Measurements from ENCODE around the gene PAMR1. TPM values are rescaled to one million over a fixed set of nuclear protein-coding genes. Genes with fewer than 3 reads are reported as not detected.
A peak's percentile ranks its signal among the peaks of the same experiment; 100 is the strongest.

PAMR1 gene
- total RNA-seq, 1 experiment from 2014 or later, result not detected

DNA sequence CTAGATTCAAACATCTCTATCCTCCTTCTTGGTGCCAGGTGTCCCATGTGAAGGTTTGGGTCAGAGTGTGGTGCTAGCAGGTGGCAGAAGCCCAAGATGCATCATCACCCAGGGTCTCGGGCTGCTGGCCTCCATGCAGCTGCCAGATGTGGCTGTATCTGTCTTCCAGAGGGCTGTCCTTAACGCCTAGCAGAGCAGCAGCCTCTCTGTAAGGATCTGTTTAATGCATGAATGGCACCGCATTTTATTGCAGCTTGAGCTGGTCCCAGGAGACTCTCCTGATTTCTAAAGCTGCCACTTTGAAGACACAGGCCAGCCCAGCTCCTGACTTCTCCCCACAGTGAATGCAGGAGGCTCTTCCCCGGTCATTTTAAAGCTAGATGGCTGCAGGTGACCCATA is 132.3 kb downstream of the PAMR1 start:
- DNase-seq (ENCODE audit: low read depth, low spot score), result no peak
- in situ Hi-C loops (cut with HindIII; ENCODE audit: low pct_unique_long_range_greater_than_20kb, low sequenced_read_pairs), result loop anchor here (25.0 kb wide), 1 partner anchor 406 kb away; no protein-coding TSS in a partner anchor

DNA sequence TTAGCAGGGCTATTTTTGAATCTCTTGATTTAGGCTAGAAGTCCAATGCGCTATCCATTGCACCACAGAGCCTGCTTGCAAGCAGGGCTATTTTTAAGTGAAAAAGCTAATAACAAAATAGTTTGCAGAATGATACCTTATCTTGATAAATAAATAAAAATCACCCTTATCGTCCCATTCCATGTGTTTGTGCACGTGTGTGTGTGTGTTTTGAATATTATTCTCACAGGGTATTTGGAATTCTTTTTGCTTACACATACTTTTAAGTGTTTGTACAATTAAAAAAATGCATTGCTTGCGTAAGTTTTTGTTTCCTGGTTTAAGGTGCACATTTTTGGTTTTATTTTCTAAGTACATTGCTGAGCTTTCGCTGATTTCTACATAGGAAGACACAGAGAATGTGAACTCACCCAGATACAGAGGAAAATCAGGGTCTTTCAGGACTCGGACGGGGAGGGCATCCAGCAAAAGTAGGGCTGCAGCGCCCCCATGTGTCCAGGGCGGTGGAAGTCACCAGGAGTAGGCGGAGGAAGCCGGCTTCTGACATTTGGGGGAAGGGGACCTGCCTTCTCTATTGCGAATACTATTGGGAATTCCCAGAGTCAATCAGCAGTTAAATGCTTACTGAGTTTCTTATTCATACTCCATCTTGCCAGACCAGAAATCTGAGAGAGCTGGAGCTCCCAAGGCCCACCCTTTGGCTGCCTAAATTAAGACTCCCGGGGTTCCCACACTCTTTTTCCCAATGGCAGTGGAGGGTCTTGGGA is 133.3 kb downstream of the PAMR1 start:
- DNase-seq (ENCODE audit: low read depth, low spot score), result peak; percentile 86
- in situ Hi-C loops (cut with HindIII; ENCODE audit: low pct_unique_long_range_greater_than_20kb, low sequenced_read_pairs), result loop anchor here (25.0 kb wide), 1 partner anchor 405 kb away; no protein-coding TSS in a partner anchor

DNA sequence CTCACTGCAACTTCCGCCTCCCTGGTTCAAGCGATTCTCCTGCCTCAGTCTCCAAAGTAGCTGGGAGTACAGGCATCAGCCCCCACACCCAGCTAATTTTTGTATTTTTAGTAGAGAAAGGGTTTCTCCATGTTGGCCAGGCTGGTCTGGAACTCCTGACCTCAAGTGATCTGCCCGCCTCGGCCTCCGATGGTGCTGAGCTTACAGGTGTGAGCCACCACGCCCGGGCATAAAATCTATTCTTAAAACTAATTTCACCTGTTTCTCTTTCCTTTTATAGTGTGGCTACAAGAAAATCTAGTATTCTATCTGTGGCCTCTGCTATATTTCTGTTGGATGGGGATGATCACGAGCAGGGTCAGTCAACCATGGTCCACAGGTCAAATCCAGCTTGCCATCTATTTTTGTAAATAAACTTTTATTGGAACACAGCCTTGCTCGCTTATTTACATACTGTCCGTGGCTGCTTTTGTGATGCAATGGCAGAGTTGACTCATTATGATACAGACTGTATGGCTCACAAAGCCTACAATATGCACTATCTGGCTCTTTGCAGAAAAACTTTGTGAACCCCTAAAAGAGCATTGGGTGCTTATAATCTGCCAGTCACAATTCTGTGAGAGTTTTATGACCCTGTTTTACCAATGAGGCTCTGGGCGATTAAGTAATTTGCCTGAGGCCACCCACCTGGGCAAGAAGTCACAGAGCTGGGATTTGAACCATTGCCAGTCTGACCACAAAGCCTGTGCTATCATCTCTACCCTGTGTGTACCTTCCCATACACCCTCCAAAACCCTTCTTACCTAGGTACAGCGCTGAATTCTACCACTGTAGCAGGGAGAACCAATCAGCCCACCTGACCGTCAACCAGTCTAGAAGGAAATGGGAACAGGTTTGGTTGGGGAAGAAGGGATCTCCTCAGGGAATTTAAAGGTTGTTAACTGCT is 134.4 kb downstream of the PAMR1 start:
- no peak for DNase-seq (ENCODE audit: low read depth, low spot score)
- in situ Hi-C loops (cut with HindIII; ENCODE audit: low pct_unique_long_range_greater_than_20kb, low sequenced_read_pairs), result loop anchor here (25.0 kb wide), 1 partner anchor 404 kb away; no protein-coding TSS in a partner anchor

DNA sequence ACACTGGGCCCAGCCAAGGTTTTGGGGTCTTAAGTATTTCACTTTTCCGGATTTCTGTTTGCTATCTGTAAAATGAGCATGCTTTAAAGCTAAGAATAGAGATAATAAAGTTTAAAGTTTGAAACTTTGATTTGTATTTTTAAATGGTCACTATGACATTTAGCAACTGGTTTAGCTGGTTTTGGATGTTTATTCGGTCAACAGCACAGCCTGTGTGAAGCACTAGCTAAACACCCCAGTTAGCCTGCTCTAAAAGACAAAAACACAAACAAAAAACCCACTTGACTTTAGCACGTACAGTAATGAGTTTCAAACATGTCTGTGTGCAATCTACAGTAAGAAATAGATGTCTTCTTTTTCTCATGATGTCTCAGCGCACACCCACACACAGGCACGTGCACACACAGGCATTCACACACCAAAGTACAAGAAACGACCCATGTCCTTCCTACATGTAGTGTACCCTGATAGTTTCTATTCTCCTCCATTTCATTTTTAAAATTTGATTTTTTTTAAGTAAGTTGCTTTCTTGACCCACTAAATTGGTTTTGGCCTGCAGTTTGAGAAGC is 135.4 kb downstream of the PAMR1 start:
- in situ Hi-C loops (cut with HindIII; ENCODE audit: low pct_unique_long_range_greater_than_20kb, low sequenced_read_pairs), result loop anchor here (25.0 kb wide), 1 partner anchor 403 kb away; no protein-coding TSS in a partner anchor
- DNase-seq (ENCODE audit: low read depth, low spot score), result no peak

DNA sequence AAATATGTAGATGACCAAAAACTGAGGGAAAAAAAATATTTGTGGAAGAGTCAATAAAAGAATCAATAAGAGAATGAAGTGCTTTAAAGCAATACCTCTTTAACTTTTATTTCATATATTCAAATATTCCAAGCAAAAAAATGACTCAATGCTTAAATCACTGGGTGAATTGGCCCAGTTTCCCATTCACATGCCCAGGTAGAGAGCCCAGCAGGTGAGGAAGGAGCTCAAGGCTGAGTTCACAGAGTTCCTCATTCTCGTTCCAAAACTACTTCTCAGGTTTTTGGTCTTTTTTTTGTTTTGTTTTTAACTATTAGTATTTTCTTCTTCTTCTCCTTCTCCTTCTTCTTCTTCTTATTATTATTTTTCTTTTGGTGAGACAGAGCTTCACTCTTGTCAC is 136.3 kb downstream of the PAMR1 start:
- in situ Hi-C loops (cut with HindIII; ENCODE audit: low pct_unique_long_range_greater_than_20kb, low sequenced_read_pairs), result loop anchor here (25.0 kb wide), 1 partner anchor 402 kb away; no protein-coding TSS in a partner anchor
- no peak for DNase-seq (ENCODE audit: low read depth, low spot score)

DNA sequence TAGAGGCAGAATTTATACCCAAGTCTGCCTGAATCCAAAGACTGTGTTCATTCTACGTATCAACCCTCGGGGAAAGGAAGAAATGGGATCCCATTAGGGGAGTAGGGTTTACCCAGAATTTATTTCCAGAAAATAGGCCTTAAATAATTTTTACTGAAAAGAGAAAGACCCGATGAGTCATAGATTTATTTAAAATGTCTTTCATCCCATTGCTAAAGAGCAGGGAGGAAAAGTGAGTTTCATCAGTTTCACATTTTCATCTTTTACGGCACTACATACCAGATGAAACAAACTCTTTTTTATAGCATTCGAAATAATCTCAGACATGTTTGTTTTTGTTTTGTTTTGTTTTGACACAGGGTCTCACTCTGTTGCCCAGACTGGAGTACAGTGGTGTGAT is 137.4 kb downstream of the PAMR1 start:
- in situ Hi-C loops (cut with HindIII; ENCODE audit: low pct_unique_long_range_greater_than_20kb, low sequenced_read_pairs), result loop anchor here (25.0 kb wide), 1 partner anchor 401 kb away; no protein-coding TSS in a partner anchor
- DNase-seq (ENCODE audit: low read depth, low spot score), result no peak

DNA sequence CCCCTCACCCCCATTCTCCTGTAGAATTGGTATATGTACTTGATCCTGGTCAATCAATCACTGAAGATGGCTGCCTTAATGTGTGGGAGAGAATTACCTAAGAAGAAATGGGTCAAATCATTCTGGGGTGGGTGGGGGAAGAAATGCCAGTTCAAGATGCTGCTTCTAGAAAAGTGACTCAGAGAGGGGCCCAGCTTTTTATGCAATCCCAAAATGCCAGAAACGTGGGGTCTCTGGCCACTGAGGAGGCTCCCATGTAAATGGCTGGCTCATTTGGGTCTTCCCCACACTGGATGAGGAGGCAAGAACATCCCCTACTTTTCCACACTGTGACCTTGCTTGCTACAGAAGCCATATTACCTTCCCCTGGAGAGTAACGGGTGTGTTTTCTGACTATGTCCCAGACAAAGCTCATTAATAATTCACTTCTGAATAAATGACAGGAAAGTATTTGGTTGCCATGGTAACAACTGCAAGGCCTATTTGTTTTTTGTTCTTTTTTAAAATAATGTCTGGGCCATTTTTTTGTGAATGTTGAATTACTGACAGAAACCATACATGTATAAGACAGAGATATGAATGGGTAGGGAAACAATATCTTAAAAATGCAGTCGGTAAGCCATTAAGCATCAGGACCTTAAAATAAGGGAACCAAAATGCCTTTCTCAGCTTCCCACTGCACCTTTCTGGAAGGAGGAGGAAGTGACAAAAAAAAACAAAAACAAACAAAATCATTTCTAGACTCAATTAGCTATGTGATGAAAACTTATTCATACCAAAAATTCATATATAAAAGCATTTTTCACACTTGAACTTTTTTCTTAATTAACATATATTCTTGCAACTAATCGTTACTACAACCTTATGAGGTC is 138.1 kb downstream of the PAMR1 start:
- DNase-seq (ENCODE audit: low read depth, low spot score), result no peak
- in situ Hi-C loops (cut with HindIII; ENCODE audit: low pct_unique_long_range_greater_than_20kb, low sequenced_read_pairs), result loop anchor here (25.0 kb wide), 1 partner anchor 400 kb away; no protein-coding TSS in a partner anchor

DNA sequence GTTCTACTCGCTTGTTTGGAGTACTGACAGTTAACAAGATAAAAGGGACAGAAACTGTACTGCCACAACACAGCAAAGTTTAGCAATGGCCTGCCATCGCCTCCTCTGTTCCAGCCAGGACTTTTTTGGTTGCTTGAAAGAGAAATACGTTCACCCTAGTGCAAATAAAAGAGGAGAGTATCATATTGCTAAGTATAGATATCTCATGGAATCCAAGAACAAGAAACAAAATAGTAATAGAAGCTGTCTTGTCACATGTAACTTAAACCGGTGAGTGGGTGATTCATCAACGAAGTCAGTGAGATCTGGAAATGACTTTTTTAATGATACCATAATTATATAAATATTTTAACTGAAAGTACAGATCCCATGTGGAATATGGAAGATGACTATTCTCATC is 141.5 kb downstream of the PAMR1 start:
- no peak for DNase-seq (ENCODE audit: low read depth, low spot score)
- in situ Hi-C loops (cut with HindIII; ENCODE audit: low pct_unique_long_range_greater_than_20kb, low sequenced_read_pairs), result loop anchor here (25.0 kb wide), 1 partner anchor 397 kb away; no protein-coding TSS in a partner anchor

Other genes with a start within 250 kb of the PAMR1 start
- gene SLC1A2, start 106.1 kb downstream of the PAMR1 start, total RNA-seq (2014; rRNA removed; shearing (Covaris generic)), result 0.03 and 0.71 TPM in 2 replicates
- gene FJX1, start 92.8 kb upstream of the PAMR1 start, total RNA-seq (2014; rRNA removed; shearing (Covaris generic)), result 10.0 and 13.5 TPM in 2 replicates
- gene TRIM44, start 137.2 kb upstream of the PAMR1 start, total RNA-seq (2014; rRNA removed; shearing (Covaris generic)), result 30.6 and 32.2 TPM in 2 replicates